Heart left ventricle (tissue), 16 donors: ENCODE data around the gene TMEM255A. TPM values are rescaled to one million over a fixed set of nuclear protein-coding genes. Genes with fewer than 3 reads are reported as not detected.
A peak's percentile ranks its signal among the peaks of the same experiment; 100 is the strongest.

Experiments
- ATAC-seq, 4 donors: fragments of 200-7000 bp; cut with Tn5 transposase; one replicate each; pipeline ENCODE4 v1.9.1; 2020 to 2022; ENCODE audit warnings: moderate library complexity in 4 of 4, mild to moderate bottlenecking in 3 of 4, moderate number of reproducible peaks in 1 of 4
- DNase-seq, 5 donors: peaks; one replicate each; pipeline ENCODE4 v3.0.0-alpha.2; 2020
- H3K27ac ChIP-seq, 12 donors: fragments of 200-600 bp; sonication (generic) in 4 of 12; one replicate each; pipeline versions ENCODE4 v1.5.0 to v1.8.0; 2016 to 2022; ENCODE audit warnings: mild to moderate bottlenecking in 2 of 12
- H3K27me3 ChIP-seq, 9 donors: fragments of 200-600 bp; sonication (generic) in 2 of 9; one replicate each; pipeline versions ENCODE4 v1.5.1 to v1.8.0; 2016 to 2022; ENCODE audit warnings: mild to moderate bottlenecking in 3 of 9
- H3K36me3 ChIP-seq, 9 donors: fragments of 200-600 bp; sonication (generic) in 2 of 9; one replicate each; pipeline versions ENCODE4 v1.5.0 to v1.8.0; 2018 to 2022; ENCODE audit warnings: mild to moderate bottlenecking in 2 of 9
- H3K4me1 ChIP-seq, 12 donors: fragments of 200-600 bp; sonication (generic) in 4 of 12; one replicate each; pipeline versions ENCODE4 v1.5.0 to v1.8.0; 2016 to 2022; ENCODE audit warnings: mild to moderate bottlenecking in 3 of 12
- H3K4me3 ChIP-seq, 12 donors: fragments of 200-600 bp; sonication (generic) in 4 of 12; one replicate each; pipeline versions ENCODE4 v1.5.0 to v1.8.0; 2017 to 2022; ENCODE audit warnings: mild to moderate bottlenecking in 9 of 12, moderate library complexity in 4 of 12
- H3K9me3 ChIP-seq, 12 donors: fragments of 200-600 bp; sonication (generic) in 4 of 12; one replicate each; pipeline versions ENCODE4 v1.5.0 to v1.8.0; 2016 to 2022; ENCODE audit warnings: mild to moderate bottlenecking in 1 of 12
- POLR2A ChIP-seq, 2 donors: fragments of 450-650 bp; IDR thresholded peaks; one replicate each; pipeline ENCODE4 v1.6.1; 2017; ENCODE audit warnings: antibody characterized with exemption in 2 of 2, mild to moderate bottlenecking in 2 of 2, moderate library complexity in 2 of 2
- WGBS, 4 donors: extraction: QIAGEN DNeasy Blood & Tissue Kit in 2 of 4; methylation state at CpG; one replicate each; pipeline versions ENCODE4 v1.1.5 to v1.1.7; 2013 to 2018; 5-methylcytosine and 5-hydroxymethylcytosine counted together
- intact Hi-C, 10 donors: fragments of 100-400 bp; cut with DNase I; formaldehyde crosslinking; loops; one replicate each; pipeline versions ENCODE4 v1.11.1 to v1.14.2; 2022
- polyA plus RNA-seq, 2 donors: library from polyadenylated mRNA; stranded (reverse); fragments of 200-250 nt; gene quantifications; one replicate each; pipeline ENCODE4 v1.2.3, GENCODE V29; 2013
- total RNA-seq, 9 donors: library from RNA; depleted of rRNA in 2 of 9; stranded (reverse); fragments of >200 nt in 2 of 9; fragmentation: NEBNext Ultra II Directional in 3 of 9; extraction: Animal tissue kit (Norgen Biotek cat#: 25700) in 3 of 9; gene quantifications; one replicate each; pipeline versions ENCODE4 v1.1.0 to v1.2.4, GENCODE V29; 2016 to 2023
- TF ChIP-seq, protein P1 (sequence below), 12 donors: fragments of 200-600 bp; sonication (generic) in 4 of 12; IDR thresholded peaks; one replicate each; pipeline versions ENCODE4 v1.5.0 to v1.8.0; 2018 to 2022; ENCODE audit warnings: antibody characterized with exemption in 12 of 12, mild to moderate bottlenecking in 5 of 12
- donor health status: ischemic (EF 13 %, LVEDD 7.1; RV severe dilation, severe dysfunction).
- donor health status: healthy with polysubstance abuse.
- donor health status: DM: no; HTN: yes; CAD: no.
- donor health status: DM: no; HTN: no; CAD: no.
- donor health status: ischemic (EF 25% LVEDD 6.9; RV normal size, moderate dysfunction).
- donor health status: ischemic (EF 25% LVEDD 5.7; RV mildly dilated, moderate dysfunction).
- donor health status: healthy.
- donor health status: DM: yes; HTN: yes; CAD: no.
- donor health status: ischemic (EF 35%, LVEDD 5.7; RV mildly dilated, moderate dysfunction).
- donor health status: nonischemic (EF 11% LVEDD 7.7; RV severe dilation, severe dysfunction).
- donor health status: DM: yes; HTN: yes; CAD: no.
- donor health status: PGD.
- donor health status: ischemic (EF 29% LVEDD 5.4; RV normal size, mild dysfunction).
- donor health status: nonischemic (EF 23%, LVEDD 6.1; RV moderate dilation, normal function).

TMEM255A gene
- total and polyA plus RNA-seq, 11 donors = 0.04 to 2.4 (median 0.28) TPM

GRCh38 chrX:120281761-120282160, 29.5 kb downstream of the TMEM255A start:
- TF ChIP-seq POLR2A (IDR thresholded peaks at IDR 0.05) = no peak
- TF ChIP-seq, protein P1, sequence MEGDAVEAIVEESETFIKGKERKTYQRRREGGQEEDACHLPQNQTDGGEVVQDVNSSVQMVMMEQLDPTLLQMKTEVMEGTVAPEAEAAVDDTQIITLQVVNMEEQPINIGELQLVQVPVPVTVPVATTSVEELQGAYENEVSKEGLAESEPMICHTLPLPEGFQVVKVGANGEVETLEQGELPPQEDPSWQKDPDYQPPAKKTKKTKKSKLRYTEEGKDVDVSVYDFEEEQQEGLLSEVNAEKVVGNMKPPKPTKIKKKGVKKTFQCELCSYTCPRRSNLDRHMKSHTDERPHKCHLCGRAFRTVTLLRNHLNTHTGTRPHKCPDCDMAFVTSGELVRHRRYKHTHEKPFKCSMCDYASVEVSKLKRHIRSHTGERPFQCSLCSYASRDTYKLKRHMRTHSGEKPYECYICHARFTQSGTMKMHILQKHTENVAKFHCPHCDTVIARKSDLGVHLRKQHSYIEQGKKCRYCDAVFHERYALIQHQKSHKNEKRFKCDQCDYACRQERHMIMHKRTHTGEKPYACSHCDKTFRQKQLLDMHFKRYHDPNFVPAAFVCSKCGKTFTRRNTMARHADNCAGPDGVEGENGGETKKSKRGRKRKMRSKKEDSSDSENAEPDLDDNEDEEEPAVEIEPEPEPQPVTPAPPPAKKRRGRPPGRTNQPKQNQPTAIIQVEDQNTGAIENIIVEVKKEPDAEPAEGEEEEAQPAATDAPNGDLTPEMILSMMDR (IDR thresholded peaks at IDR 0.05) = no peak
- intact Hi-C loops = no loop called here
- no peaks in the 10 kb centered on the region for H3K36me3 ChIP-seq
- WGBS, 4 donors = 38 to 48% (median 45%) methylated on average over 4 of the region's 4 CpGs
- H3K27me3 ChIP-seq = peaks cover 0 to 27% (median 0%) of the 10 kb centered on the region in 9 donors
- H3K27ac ChIP-seq = peak overlapping the region in 4 of 12 donors; percentile 2 to 60 (median 34)
- no peak overlapping the region for H3K4me3 ChIP-seq
- DNase-seq (no peak), ATAC-seq (no peak)
- H3K9me3 ChIP-seq = no peaks in the 10 kb centered on the region
- H3K4me1 ChIP-seq = peaks cover 0 to 10% (median 0%) of the 10 kb centered on the region in 12 donors

DNA sequence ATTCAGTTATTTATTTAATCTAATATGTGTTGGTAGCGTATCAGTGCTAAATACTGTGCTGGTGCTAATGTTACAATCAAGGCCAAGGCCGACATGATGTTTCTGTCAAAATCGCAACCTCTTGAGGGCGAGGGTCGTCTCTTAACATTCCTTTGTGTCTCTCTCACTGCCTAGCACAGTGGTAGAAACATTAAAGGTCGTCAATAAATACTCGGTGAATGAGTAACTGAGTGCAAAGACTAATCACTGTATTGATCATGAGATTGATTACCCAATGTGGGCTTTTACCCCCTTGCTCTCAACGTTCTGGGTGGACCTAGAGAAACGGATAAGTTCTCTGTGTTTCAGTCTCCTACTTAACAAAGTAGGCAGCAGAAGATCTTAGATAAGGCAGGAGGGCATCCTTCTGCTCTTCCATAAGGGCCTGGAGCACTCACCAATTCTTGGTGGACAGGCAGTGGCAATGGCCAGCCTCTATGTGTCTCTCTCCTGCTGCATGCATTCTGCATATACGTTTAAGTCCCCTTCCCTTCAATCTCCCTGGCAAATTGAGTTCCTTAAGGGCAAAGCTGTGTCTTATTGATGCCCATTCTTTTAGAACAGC, 30.1 kb downstream of the TMEM255A start:
- ATAC-seq (no peak), DNase-seq (no peak)
- WGBS, 4 donors = 76 to 87% (median 82%) methylated on average over 10 of the region's 10 CpGs
- peak overlapping the region in 1 of 12 donors; percentile 53 for H3K27ac ChIP-seq
- TF ChIP-seq POLR2A (IDR thresholded peaks at IDR 0.05) = no peak
- TF ChIP-seq, protein P1 (IDR thresholded peaks at IDR 0.05) = no peak
- H3K36me3 ChIP-seq = no peaks in the 10 kb centered on the region
- peaks cover 0 to 28% (median 0%) of the 10 kb centered on the region in 9 donors for H3K27me3 ChIP-seq
- no peaks in the 10 kb centered on the region for H3K9me3 ChIP-seq
- peaks cover 0 to 10% (median 0%) of the 10 kb centered on the region in 12 donors for H3K4me1 ChIP-seq
- H3K4me3 ChIP-seq = no peak overlapping the region
- intact Hi-C loops = no loop called here

- Histone ChIP-seq H3K9me3 (no peaks in the 10 kb centered on the region), H3K27me3 (peaks cover 0 to 35% (median 0%) of the 10 kb centered on the region in 9 donors), H3K4me1 (peaks cover 0 to 1% (median 0%) of the 10 kb centered on the region in 12 donors), H3K27ac (peak overlapping the region in 1 of 12 donors; percentile 34), H3K4me3 (no peak overlapping the region), H3K36me3 (no peaks in the 10 kb centered on the region)
- WGBS, 4 donors = 26 to 70% (median 47%) methylated on average over 2 of the region's 2 CpGs
- TF ChIP-seq POLR2A (IDR thresholded peaks at IDR 0.05) = no peak
- TF ChIP-seq, protein P1 (IDR thresholded peaks at IDR 0.05) = no peak
- intact Hi-C loops = no loop called here
- no peak for DNase-seq
- ATAC-seq = peak in 1 of 4 donors; percentile 18
Measured at GRCh38 chrX:120274958-120275357, 36.3 kb downstream of the TMEM255A start.

DNA sequence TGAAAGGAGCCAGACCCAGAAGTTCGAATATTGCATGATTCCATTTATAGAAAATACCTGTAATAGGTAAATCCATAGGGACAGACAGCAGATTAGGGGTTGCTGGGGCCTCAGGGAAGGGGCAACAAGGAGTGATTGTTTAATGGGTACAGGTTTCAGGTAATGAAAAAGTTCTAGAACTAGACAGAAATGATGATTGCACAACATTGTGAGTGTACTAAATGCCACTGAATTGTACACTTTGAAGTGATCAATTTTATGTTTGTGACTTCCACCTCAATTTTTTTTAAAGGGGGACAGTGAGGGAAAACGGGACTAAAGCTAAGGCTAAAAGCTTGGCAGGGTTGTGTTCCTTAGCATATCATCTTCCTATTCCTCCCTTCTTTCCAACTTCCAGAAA, 37.1 kb downstream of the TMEM255A start:
- H3K9me3 ChIP-seq = no peaks in the 10 kb centered on the region
- intact Hi-C loops = no loop called here
- H3K36me3 ChIP-seq = no peaks in the 10 kb centered on the region
- no peak for ATAC-seq
- H3K4me1 ChIP-seq = peaks cover 0 to 8% (median 0%) of the 10 kb centered on the region in 12 donors
- peak overlapping the region in 1 of 12 donors; percentile 34 for H3K27ac ChIP-seq
- WGBS, 4 donors = 38 to 76% (median 58%) methylated on average over 2 of the region's 2 CpGs
- no peak for DNase-seq
- TF ChIP-seq, protein P1 (IDR thresholded peaks at IDR 0.05) = no peak
- no peak for TF ChIP-seq POLR2A (IDR thresholded peaks at IDR 0.05)
- no peak overlapping the region for H3K4me3 ChIP-seq
- peaks cover 0 to 33% (median 0%) of the 10 kb centered on the region in 9 donors for H3K27me3 ChIP-seq
